Measurements from ENCODE around the gene RNF169.

RNF169 gene

GRCh38 chr11:74826901-74827300 lies 78.3 kb downstream of the RNF169 start:
- Histone ChIP-seq H3K9me3 (ENCODE audit: severe bottlenecking) (peaks cover 7% of the 10 kb centered on the region), H3K27me3 (ENCODE audit: insufficient read depth, poor library complexity, severe bottlenecking) (no peaks in the 10 kb centered on the region), H3K4me1 (ENCODE audit: insufficient read depth, poor library complexity, severe bottlenecking) (no peaks in the 10 kb centered on the region), H3K4me3 (ENCODE audit: severe bottlenecking) (no peak overlapping the region), H3K27ac (ENCODE audit: poor library complexity, severe bottlenecking) (no peak overlapping the region), H3K36me3 (ENCODE audit: low read depth) (peaks cover 39% of the 10 kb centered on the region)
- no peak for TF ChIP-seq CTCF (IDR thresholded peaks at IDR 0.05; ENCODE audit: poor library complexity, severe bottlenecking)
- ATAC-seq (ENCODE audit: low read depth) = no peak
- DNase-seq (ENCODE audit: low spot score) = no peak

GRCh38 chr11:74837191-74837590 lies 88.5 kb downstream of the RNF169 start:
- no peak overlapping the region for H3K4me3 ChIP-seq (ENCODE audit: severe bottlenecking)
- no peak for DNase-seq (ENCODE audit: low spot score)
- H3K9me3 ChIP-seq (ENCODE audit: severe bottlenecking) = no peaks in the 10 kb centered on the region
- H3K27ac ChIP-seq (ENCODE audit: poor library complexity, severe bottlenecking) = no peak overlapping the region
- H3K36me3 ChIP-seq (ENCODE audit: low read depth) = peaks cover 47% of the 10 kb centered on the region
- no peak for ATAC-seq (ENCODE audit: low read depth)
- H3K4me1 ChIP-seq (ENCODE audit: insufficient read depth, poor library complexity, severe bottlenecking) = no peaks in the 10 kb centered on the region
- no peaks in the 10 kb centered on the region for H3K27me3 ChIP-seq (ENCODE audit: insufficient read depth, poor library complexity, severe bottlenecking)
- TF ChIP-seq CTCF (IDR thresholded peaks at IDR 0.05; ENCODE audit: poor library complexity, severe bottlenecking) = no peak

GRCh38 chr11:74838188-74838587 lies 89.5 kb downstream of the RNF169 start:
- H3K27ac ChIP-seq (ENCODE audit: poor library complexity, severe bottlenecking) = no peak overlapping the region
- ATAC-seq (ENCODE audit: low read depth) (no peak), DNase-seq (ENCODE audit: low spot score) (no peak)
- H3K4me1 ChIP-seq (ENCODE audit: insufficient read depth, poor library complexity, severe bottlenecking) = no peaks in the 10 kb centered on the region
- no peak overlapping the region for H3K4me3 ChIP-seq (ENCODE audit: severe bottlenecking)
- no peaks in the 10 kb centered on the region for H3K9me3 ChIP-seq (ENCODE audit: severe bottlenecking)
- no peaks in the 10 kb centered on the region for H3K27me3 ChIP-seq (ENCODE audit: insufficient read depth, poor library complexity, severe bottlenecking)
- peaks cover 52% of the 10 kb centered on the region for H3K36me3 ChIP-seq (ENCODE audit: low read depth)
- TF ChIP-seq CTCF (IDR thresholded peaks at IDR 0.05; ENCODE audit: poor library complexity, severe bottlenecking) = no peak

- ATAC-seq (ENCODE audit: low read depth) (no peak), DNase-seq (ENCODE audit: low spot score) (no peak)
- Histone ChIP-seq H3K36me3 (ENCODE audit: low read depth) (peaks cover 54% of the 10 kb centered on the region), H3K4me3 (ENCODE audit: severe bottlenecking) (no peak overlapping the region), H3K27me3 (ENCODE audit: insufficient read depth, poor library complexity, severe bottlenecking) (no peaks in the 10 kb centered on the region), H3K27ac (ENCODE audit: poor library complexity, severe bottlenecking) (no peak overlapping the region), H3K4me1 (ENCODE audit: insufficient read depth, poor library complexity, severe bottlenecking) (no peaks in the 10 kb centered on the region), H3K9me3 (ENCODE audit: severe bottlenecking) (no peaks in the 10 kb centered on the region)
- TF ChIP-seq CTCF (IDR thresholded peaks at IDR 0.05; ENCODE audit: poor library complexity, severe bottlenecking) = no peak
These were observed 90.8 kb downstream of the RNF169 start for GRCh38 chr11:74839446-74839845.

GRCh38 chr11:74839971-74840370 lies 91.3 kb downstream of the RNF169 start:
- Histone ChIP-seq H3K27me3 (ENCODE audit: insufficient read depth, poor library complexity, severe bottlenecking) (no peaks in the 10 kb centered on the region), H3K4me1 (ENCODE audit: insufficient read depth, poor library complexity, severe bottlenecking) (no peaks in the 10 kb centered on the region), H3K9me3 (ENCODE audit: severe bottlenecking) (no peaks in the 10 kb centered on the region), H3K27ac (ENCODE audit: poor library complexity, severe bottlenecking) (no peak overlapping the region), H3K36me3 (ENCODE audit: low read depth) (peaks cover 51% of the 10 kb centered on the region), H3K4me3 (ENCODE audit: severe bottlenecking) (no peak overlapping the region)
- no peak for DNase-seq (ENCODE audit: low spot score)
- ATAC-seq (ENCODE audit: low read depth) = no peak
- no peak for TF ChIP-seq CTCF (IDR thresholded peaks at IDR 0.05; ENCODE audit: poor library complexity, severe bottlenecking)

All from RWPE2 (cell line).